Endothelial cell of umbilical vein (primary cell): ENCODE measurements around the gene SCN5A. TPM values are rescaled to one million over a fixed set of nuclear protein-coding genes. Genes with fewer than 3 reads are reported as not detected.

Source experiments
- BruUV-seq: library from RNA; stranded (reverse); fragments of 400-500 nt; replicated peaks from 2 replicates; lab custom pipeline; 2021; lab: Mats Ljungman, UMichigan
- CTCF ChIA-PET: fragments of 300-600, 350-600 bp; sonication (Branson Sonifier 250); formaldehyde crosslinking; loops from one replicate; lab custom pipeline; 2021; ENCODE audit warnings: antibody characterized with exemption, inconsistent platforms; lab: Charles Lee
- POLR2A ChIA-PET: fragments of 300-600, 350-600 bp; sonication (Branson Sonifier 250); formaldehyde crosslinking; loops from one replicate; lab custom pipeline; 2021; ENCODE audit warnings: antibody characterized with exemption, inconsistent platforms; lab: Charles Lee
- DNase-seq: peaks from one replicate; pipeline ENCODE4 v3.0.0-alpha.2; 2011; ENCODE audit warnings: low read depth, low spot score
- FAIRE-seq: peaks from 2 replicates; lab custom pipeline; 2011; peaks lifted over from hg19 to GRCh38; lab: Jason Lieb, UNC
- H2AFZ ChIP-seq: 2 replicates; pipeline ENCODE4 v1.6.0; 2012; ENCODE audit warnings: low read depth, low read length, control low read depth, inconsistent platforms
- H3K27ac ChIP-seq: 2 replicates; pipeline ENCODE4 v1.5.1; 2011; ENCODE audit warnings: low read depth, mild to moderate bottlenecking, control low read depth, low read length, moderate library complexity; ENCODE audit not compliant: insufficient read depth
- H3K27me3 ChIP-seq, 2 experiments: 2 replicates each; pipeline versions ENCODE4 v1.6.0 to v1.6.1; 2011; ENCODE audit warnings: low read length in 2 of 2, mixed read lengths in 1 of 2; ENCODE audit not compliant: control insufficient read depth in 2 of 2, insufficient read depth in 2 of 2
- H3K36me3 ChIP-seq, 2 experiments: 2 replicates in 1 of 2; 3 replicates in 1 of 2; pipeline ENCODE4 v1.5.1; 2011; ENCODE audit warnings: low read length in 2 of 2, mild to moderate bottlenecking in 1 of 2, moderate library complexity in 1 of 2; ENCODE audit not compliant: control insufficient read depth in 2 of 2, insufficient read depth in 2 of 2; ENCODE audit errors: extremely low read depth in 1 of 2
- H3K4me1 ChIP-seq: 3 replicates; pipeline ENCODE4 v1.5.1; 2011; ENCODE audit warnings: mild to moderate bottlenecking, low read length; ENCODE audit not compliant: control insufficient read depth, insufficient read depth; ENCODE audit errors: extremely low read depth
- H3K4me2 ChIP-seq: 2 replicates; pipeline ENCODE4 v1.6.1; 2011; ENCODE audit warnings: low read length, control low read depth, mixed read lengths; ENCODE audit not compliant: insufficient read depth
- H3K4me3 ChIP-seq, 3 experiments: fragments of 200-600 bp in 1 of 3; sonication (generic), shearing (Covaris generic) in 1 of 3; replicated peaks in 1 of 3; 2 replicates each; pipeline ENCODE4 v1.5.1; 2011 to 2016; ENCODE audit warnings: control low read depth in 3 of 3, low read length in 3 of 3, mild to moderate bottlenecking in 2 of 3, inconsistent platforms in 1 of 3, low read depth in 1 of 3, moderate library complexity in 1 of 3; ENCODE audit not compliant: insufficient read depth in 1 of 3
- H3K79me2 ChIP-seq: 2 replicates; pipeline ENCODE4 v1.6.0; 2012; ENCODE audit warnings: low read length, inconsistent platforms; ENCODE audit not compliant: control insufficient read depth, insufficient read depth
- H3K9ac ChIP-seq: replicated peaks from 2 replicates; pipeline ENCODE3; 2011; ENCODE audit warnings: low read length, control low read depth; ENCODE audit not compliant: insufficient read depth; ENCODE audit errors: extremely low read depth
- H3K9me1 ChIP-seq: replicated peaks from 3 replicates; pipeline ENCODE4 v1.6.0; 2011; ENCODE audit warnings: mild to moderate bottlenecking, low read length; ENCODE audit not compliant: control insufficient read depth, insufficient read depth; ENCODE audit errors: extremely low read depth
- H3K9me3 ChIP-seq: replicated peaks from 2 replicates; pipeline ENCODE4 v1.5.1; 2012; ENCODE audit warnings: low read length, inconsistent platforms; ENCODE audit not compliant: control insufficient read depth, insufficient read depth
- H4K20me1 ChIP-seq: replicated peaks from 2 replicates; pipeline ENCODE3; 2011; ENCODE audit warnings: mild to moderate bottlenecking, low read length; ENCODE audit not compliant: control insufficient read depth, insufficient read depth; ENCODE audit errors: extremely low read depth
- CTCF ChIP-seq, 2 donors: IDR thresholded peaks; 1 replicate in 1 of 2; 2 replicates in 1 of 2; pipeline ENCODE4 v1.5.1; 2011; ENCODE audit warnings: low read length in 2 of 2, mild to moderate bottlenecking in 2 of 2, moderate library complexity in 2 of 2, control low read depth in 1 of 2, inconsistent platforms in 1 of 2, low read depth in 1 of 2; ENCODE audit not compliant: insufficient read depth in 1 of 2; ENCODE audit errors: extremely low read depth in 1 of 2
- EZH2 ChIP-seq: IDR thresholded peaks from 2 replicates; pipeline ENCODE4 v1.6.1; 2012; ENCODE audit warnings: borderline replicate concordance, low read depth, mild to moderate bottlenecking, moderate library complexity, low read length, inconsistent platforms; ENCODE audit not compliant: severe bottlenecking
- FOS ChIP-seq: IDR thresholded peaks from 2 replicates; pipeline ENCODE4 v1.6.1; 2011; ENCODE audit warnings: mild to moderate bottlenecking, low read length, moderate library complexity, borderline replicate concordance; ENCODE audit not compliant: insufficient read depth
- GATA2 ChIP-seq: IDR thresholded peaks from 2 replicates; pipeline ENCODE4 v1.7.0; 2011; ENCODE audit warnings: low read depth, mild to moderate bottlenecking, moderate library complexity, mixed read lengths, low read length; ENCODE audit not compliant: insufficient read length, insufficient read depth
- JUN ChIP-seq: IDR thresholded peaks from 2 replicates; pipeline ENCODE4 v1.6.1; 2011; ENCODE audit warnings: borderline replicate concordance, low read depth; ENCODE audit not compliant: insufficient read length, insufficient read depth
- MYC ChIP-seq: IDR thresholded peaks from one replicate; pipeline ENCODE4 v1.6.1; 2011; ENCODE audit warnings: mild to moderate bottlenecking, low read depth, low read length
- POLR2A ChIP-seq: IDR thresholded peaks from 2 replicates; pipeline ENCODE4 v1.6.1; 2012; ENCODE audit warnings: low read depth, mild to moderate bottlenecking, control low read depth, low read length
- POLR2AphosphoS5 ChIP-seq: IDR thresholded peaks from 2 replicates; pipeline ENCODE4 v1.6.1; 2012; ENCODE audit warnings: low read depth, mild to moderate bottlenecking, control low read depth, low read length, moderate library complexity; ENCODE audit not compliant: insufficient read depth
- dilution Hi-C: fragments of 300-500 bp; cut with MboI; formaldehyde crosslinking; loops from one replicate; pipeline ENCODE4 v1.15.0; 2019; ENCODE audit warnings: low sequenced_read_pairs; ENCODE audit not compliant: extremely low pct_ligation_motif_present
- intact Hi-C: fragments of 100-400 bp; cut with micrococcal nuclease; formaldehyde crosslinking; loops from one replicate; pipeline ENCODE4 v1.10.0; 2022
- polyA plus RNA-seq, 4 experiments: library from polyadenylated mRNA; depleted of rRNA in 3 of 4; stranded (reverse) in 3 of 4; unstranded in 1 of 4; fragments of >200 nt; gene quantifications; 2 replicates each; pipeline versions ENCODE4 v1.2.1 to v1.2.3, GENCODE V29; 2011 to 2012; ENCODE audit warnings: missing spikeins in 1 of 4
- total RNA-seq: library from RNA; stranded (reverse); gene quantifications from 2 replicates; pipeline ENCODE4 v1.2.3, GENCODE V29; 2021
- TF ChIP-seq, protein P1 (sequence below): IDR thresholded peaks from 2 replicates; pipeline ENCODE4 v1.6.1; 2011; ENCODE audit not compliant: insufficient read depth, insufficient read length

The SCN5A gene
- total and polyA plus RNA-seq, 2 donors (not counting 3 experiments of a cell fraction or from before 2014, with no cell fraction given), result 2.7 to 20.0 TPM

DNA sequence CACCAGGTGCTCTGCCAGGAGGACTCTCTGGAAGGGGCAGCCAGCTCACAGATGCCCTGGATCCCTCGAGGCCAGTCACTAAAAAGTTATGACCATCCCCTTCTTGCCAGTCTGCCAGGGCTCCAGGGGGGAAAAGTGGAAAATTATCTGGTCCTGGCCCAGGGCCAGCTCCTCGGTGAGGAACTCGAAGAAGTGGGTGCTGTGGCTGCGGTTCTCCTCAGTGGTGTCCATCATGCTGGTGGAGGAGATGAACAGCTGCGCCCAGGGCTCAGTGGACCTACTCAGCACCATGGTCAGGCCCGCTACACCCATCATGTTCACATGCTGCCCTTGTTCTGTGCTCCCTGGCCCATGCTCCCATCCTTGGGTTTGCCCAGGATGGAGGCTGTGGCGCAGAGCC is 134.1 kb downstream of the SCN5A start:
- H3K27me3 ChIP-seq, result no peaks in the 10 kb centered on the region
- CTCF ChIA-PET, result interaction anchor here (13.1 kb wide), 1 partner anchor 142 kb away, joined by 455 read pairs; no protein-coding TSS in a partner anchor
- BruUV-seq, result no TSS peak
- H4K20me1 ChIP-seq, result no peaks in the 10 kb centered on the region
- H3K9me3 ChIP-seq, result no peaks in the 10 kb centered on the region
- POLR2A ChIA-PET, result no interaction called here
- peaks cover 4% of the 10 kb centered on the region for H3K4me1 ChIP-seq
- no peak for DNase-seq
- no peak overlapping the region for H3K9ac ChIP-seq
- H3K27ac ChIP-seq, result no peak overlapping the region
- H3K79me2 ChIP-seq, result no peaks in the 10 kb centered on the region
- H3K36me3 ChIP-seq, result peaks cover 3 to 5% of the 10 kb centered on the region in 2 experiments
- no peak overlapping the region for H3K4me3 ChIP-seq
- dilution Hi-C loops (no loop called here), intact Hi-C loops (no loop called here)
- TF ChIP-seq GATA2 (no peak), POLR2AphosphoS5 (no peak), MYC (no peak), POLR2A (no peak), JUN (no peak), CTCF (IDR thresholded peaks at IDR 0.05; ENCODE audit: extremely low read depth in 1 of 2, insufficient read depth in 1 of 2, low read depth in 1 of 2, low read length in 2 of 2) (no peak), EZH2 (no peak), FOS (no peak)
- TF ChIP-seq, protein P1, sequence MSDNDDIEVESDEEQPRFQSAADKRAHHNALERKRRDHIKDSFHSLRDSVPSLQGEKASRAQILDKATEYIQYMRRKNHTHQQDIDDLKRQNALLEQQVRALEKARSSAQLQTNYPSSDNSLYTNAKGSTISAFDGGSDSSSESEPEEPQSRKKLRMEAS, result no peak
- no peak for FAIRE-seq
- H3K4me2 ChIP-seq, result no peak overlapping the region
- no peaks in the 10 kb centered on the region for H3K9me1 ChIP-seq
- no peak overlapping the region for H2AFZ ChIP-seq
